ENCODE results near the gene PTPRN2. TPM values are rescaled to one million over a fixed set of nuclear protein-coding genes. Genes with fewer than 3 reads are reported as not detected.

The PTPRN2 gene
- total RNA-seq, 1 donor from 2014 or later, result 11.4 TPM

- H3K27me3 Mint-ChIP-seq, result peaks cover 34% of the 10 kb centered on the region
- DNase-seq (ENCODE audit: low spot score, unreplicated experiment), result no peak
- no peaks in the 10 kb centered on the region for H3K36me3 Mint-ChIP-seq (ENCODE audit: insufficient read depth)
- TF ChIP-seq, protein P1, sequence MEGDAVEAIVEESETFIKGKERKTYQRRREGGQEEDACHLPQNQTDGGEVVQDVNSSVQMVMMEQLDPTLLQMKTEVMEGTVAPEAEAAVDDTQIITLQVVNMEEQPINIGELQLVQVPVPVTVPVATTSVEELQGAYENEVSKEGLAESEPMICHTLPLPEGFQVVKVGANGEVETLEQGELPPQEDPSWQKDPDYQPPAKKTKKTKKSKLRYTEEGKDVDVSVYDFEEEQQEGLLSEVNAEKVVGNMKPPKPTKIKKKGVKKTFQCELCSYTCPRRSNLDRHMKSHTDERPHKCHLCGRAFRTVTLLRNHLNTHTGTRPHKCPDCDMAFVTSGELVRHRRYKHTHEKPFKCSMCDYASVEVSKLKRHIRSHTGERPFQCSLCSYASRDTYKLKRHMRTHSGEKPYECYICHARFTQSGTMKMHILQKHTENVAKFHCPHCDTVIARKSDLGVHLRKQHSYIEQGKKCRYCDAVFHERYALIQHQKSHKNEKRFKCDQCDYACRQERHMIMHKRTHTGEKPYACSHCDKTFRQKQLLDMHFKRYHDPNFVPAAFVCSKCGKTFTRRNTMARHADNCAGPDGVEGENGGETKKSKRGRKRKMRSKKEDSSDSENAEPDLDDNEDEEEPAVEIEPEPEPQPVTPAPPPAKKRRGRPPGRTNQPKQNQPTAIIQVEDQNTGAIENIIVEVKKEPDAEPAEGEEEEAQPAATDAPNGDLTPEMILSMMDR (IDR thresholded peaks at IDR 0.05; ENCODE audit: unreplicated experiment), result no peak
- H3K4me3 Mint-ChIP-seq (ENCODE audit: low read depth), result no peak overlapping the region
- H3K4me1 Mint-ChIP-seq (ENCODE audit: low read depth), result no peaks in the 10 kb centered on the region
- no peak overlapping the region for H3K27ac Mint-ChIP-seq
- H3K9me3 Mint-ChIP-seq (ENCODE audit: low read depth), result no peaks in the 10 kb centered on the region
These were observed 868.5 kb downstream of the PTPRN2 start for GRCh38 chr7:157719008-157719682.

DNA sequence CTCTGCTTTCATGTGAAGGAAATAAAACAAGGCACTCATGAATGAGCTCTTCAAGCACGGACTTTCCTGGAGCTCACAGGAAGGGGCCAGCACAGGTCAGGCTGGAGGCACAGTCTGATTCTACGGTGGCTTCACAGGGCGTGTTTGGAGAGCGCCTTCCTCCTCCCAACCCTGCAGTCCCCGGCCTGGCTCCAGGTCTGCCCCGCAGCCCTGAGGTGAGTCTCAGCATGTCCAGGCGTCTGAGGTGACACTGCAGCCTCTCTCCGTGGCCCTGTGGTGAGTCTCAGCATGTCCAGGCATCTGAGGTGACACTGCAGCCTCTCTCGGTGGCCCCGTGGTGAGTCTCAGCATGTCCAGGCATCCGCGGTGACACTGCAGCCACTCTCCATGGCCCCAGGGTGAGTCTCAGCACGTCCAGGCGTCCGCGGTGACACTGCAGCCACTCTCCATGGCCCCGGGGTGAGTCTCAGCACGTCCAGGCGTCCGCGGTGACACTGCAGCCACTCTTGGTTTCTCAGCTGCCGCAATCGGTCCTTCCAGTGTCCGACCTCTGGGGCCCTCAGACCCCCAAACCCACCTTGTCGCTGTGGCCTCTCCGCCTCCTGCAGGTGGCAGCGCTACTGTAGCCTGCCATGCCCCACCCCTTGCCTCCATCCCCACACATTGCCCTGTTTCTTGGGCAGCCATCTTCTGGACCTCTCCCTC is 869.2 kb downstream of the PTPRN2 start:
- no peak for DNase-seq (ENCODE audit: low spot score, unreplicated experiment)
- H3K4me3 Mint-ChIP-seq (ENCODE audit: low read depth), result no peak overlapping the region
- no peak overlapping the region for H3K27ac Mint-ChIP-seq
- H3K9me3 Mint-ChIP-seq (ENCODE audit: low read depth), result no peaks in the 10 kb centered on the region
- H3K27me3 Mint-ChIP-seq, result peaks cover 34% of the 10 kb centered on the region
- no peaks in the 10 kb centered on the region for H3K36me3 Mint-ChIP-seq (ENCODE audit: insufficient read depth)
- no peaks in the 10 kb centered on the region for H3K4me1 Mint-ChIP-seq (ENCODE audit: low read depth)
- TF ChIP-seq, protein P1 (IDR thresholded peaks at IDR 0.05; ENCODE audit: unreplicated experiment), result no peak

- Mint-ChIP-seq H3K27ac (no peak overlapping the region), H3K4me3 (ENCODE audit: low read depth) (no peak overlapping the region), H3K9me3 (ENCODE audit: low read depth) (no peaks in the 10 kb centered on the region), H3K36me3 (ENCODE audit: insufficient read depth) (no peaks in the 10 kb centered on the region), H3K4me1 (ENCODE audit: low read depth) (no peaks in the 10 kb centered on the region), H3K27me3 (peaks cover 34% of the 10 kb centered on the region)
- no peak for DNase-seq (ENCODE audit: low spot score, unreplicated experiment)
- TF ChIP-seq, protein P1 (IDR thresholded peaks at IDR 0.05; ENCODE audit: unreplicated experiment), result no peak
These were observed 870.1 kb downstream of the PTPRN2 start for GRCh38 chr7:157717211-157718174.

DNA sequence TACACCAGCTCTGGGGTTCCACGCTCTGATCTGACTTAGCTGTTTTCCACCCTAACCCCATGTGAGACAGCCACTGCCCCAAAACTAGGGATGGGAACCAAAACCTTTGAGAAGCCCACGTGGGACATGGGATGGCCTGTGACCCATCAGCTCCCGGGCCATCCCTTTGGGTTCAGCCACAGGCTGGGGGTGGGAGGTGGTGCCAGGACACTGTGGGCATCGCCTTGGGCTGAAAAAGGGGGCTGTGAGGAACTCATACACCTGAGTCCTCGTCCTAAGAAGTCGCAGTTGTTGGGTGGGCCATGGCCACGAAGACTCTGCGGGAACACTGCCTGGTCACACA is 871.7 kb downstream of the PTPRN2 start:
- H3K27me3 Mint-ChIP-seq, result peaks cover 31% of the 10 kb centered on the region
- DNase-seq (ENCODE audit: low spot score, unreplicated experiment), result no peak
- no peaks in the 10 kb centered on the region for H3K9me3 Mint-ChIP-seq (ENCODE audit: low read depth)
- no peaks in the 10 kb centered on the region for H3K36me3 Mint-ChIP-seq (ENCODE audit: insufficient read depth)
- H3K27ac Mint-ChIP-seq, result no peak overlapping the region
- TF ChIP-seq, protein P1 (IDR thresholded peaks at IDR 0.05; ENCODE audit: unreplicated experiment), result no peak
- no peaks in the 10 kb centered on the region for H3K4me1 Mint-ChIP-seq (ENCODE audit: low read depth)
- no peak overlapping the region for H3K4me3 Mint-ChIP-seq (ENCODE audit: low read depth)
